ENCODE data around the gene LBHD1. TPM values are rescaled to one million over a fixed set of nuclear protein-coding genes. Genes with fewer than 3 reads are reported as not detected.

Gene LBHD1
- polyA plus RNA-seq, 3 donors = 1.9 to 9.1 (median 2.9) TPM

DNA sequence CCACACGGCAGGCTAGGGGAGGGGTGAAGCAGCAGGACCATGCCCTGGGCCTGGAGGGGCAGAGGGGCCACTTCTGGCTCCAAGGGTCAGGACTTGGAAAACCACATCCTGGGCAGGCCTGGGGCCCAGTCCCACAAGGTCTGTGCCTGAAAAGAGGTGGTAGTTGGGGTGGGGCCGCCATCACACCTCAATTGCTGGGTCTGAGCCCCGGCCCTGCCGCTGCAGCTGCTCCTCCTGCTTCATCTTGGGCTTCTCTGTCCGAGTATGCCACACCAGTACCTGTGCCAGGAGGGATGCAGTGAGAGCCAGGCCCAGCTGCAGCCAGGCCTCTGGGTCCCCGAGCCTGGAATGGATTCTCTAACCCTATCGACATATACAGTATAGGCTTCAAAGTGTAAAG, 56.5 kb downstream of the LBHD1 start:
- Histone ChIP-seq H3K9ac (ENCODE audit: insufficient read depth, low read length, poor library complexity, severe bottlenecking) (no peak overlapping the region), H3K4me1 (ENCODE audit: control insufficient read depth in 1 of 2, insufficient read depth in 2 of 2, low read length in 2 of 2) (peaks cover 20 to 28% of the 10 kb centered on the region in 2 donors), H3K27me3 (ENCODE audit: control insufficient read depth in 2 of 2, insufficient read depth in 2 of 2, low read length in 2 of 2) (no peaks in the 10 kb centered on the region), H3K79me2 (ENCODE audit: insufficient read depth, low read length) (peaks cover 28% of the 10 kb centered on the region), H2AFZ (ENCODE audit: insufficient read depth, low read depth, low read length, poor library complexity, severe bottlenecking) (no peak overlapping the region), H3K9me3 (replicated peaks in 1 of 2; ENCODE audit: control insufficient read depth in 1 of 2, insufficient read depth in 1 of 2, low read length in 2 of 2) (no peaks in the 10 kb centered on the region), H3K4me3 (replicated peaks in 1 of 3; ENCODE audit: low read depth in 2 of 3, low read length in 3 of 3) (no peak overlapping the region), H4K20me1 (ENCODE audit: insufficient read depth, low read length) (no peaks in the 10 kb centered on the region), H3K4me2 (replicated peaks; ENCODE audit: extremely low read depth, low read length, poor library complexity, severe bottlenecking) (no peak overlapping the region), H3K27ac (ENCODE audit: low read depth in 1 of 2, low read length in 2 of 2) (no peak overlapping the region), H3K36me3 (replicated peaks in 1 of 2; ENCODE audit: control insufficient read depth in 1 of 2, insufficient read depth in 2 of 2, low read length in 2 of 2) (peaks cover 16 to 32% of the 10 kb centered on the region in 2 donors)
- DNase-seq = no peak
- Mint-ChIP-seq H3K27me3 (ENCODE audit: low read depth in 3 of 3) (no peaks in the 10 kb centered on the region), H3K4me3 (no peak overlapping the region), H3K9me3 (no peaks in the 10 kb centered on the region), H3K36me3 (peaks cover 27 to 48% of the 10 kb centered on the region in 2 donors), H3K27ac (peak overlapping the region in 1 of 7 donors; percentile 36), H3K4me1 (peaks cover 20% of the 10 kb centered on the region)
- no peak for TF ChIP-seq CTCF (IDR thresholded peaks at IDR 0.05)
- 100% methylated on average over 2 of the region's 7 CpGs for WGBS (ENCODE audit: insufficient coverage)
- intact Hi-C loops (cut with micrococcal nuclease) = loop anchor here in 1 of 2 donors (10.0 kb wide), 1 partner anchor 239 kb away; no protein-coding TSS in a partner anchor

- no peaks in the 10 kb centered on the region for H4K20me1 ChIP-seq (ENCODE audit: insufficient read depth, low read length)
- no peak overlapping the region for H3K9ac ChIP-seq (ENCODE audit: insufficient read depth, low read length, poor library complexity, severe bottlenecking)
- H3K36me3 ChIP-seq (replicated peaks in 1 of 2; ENCODE audit: control insufficient read depth in 1 of 2, insufficient read depth in 2 of 2, low read length in 2 of 2) = peaks cover 19 to 44% of the 10 kb centered on the region in 2 donors
- peaks cover 19% of the 10 kb centered on the region for H3K79me2 ChIP-seq (ENCODE audit: insufficient read depth, low read length)
- H3K4me3 Mint-ChIP-seq = no peak overlapping the region
- peaks cover 37 to 59% of the 10 kb centered on the region in 2 donors for H3K36me3 Mint-ChIP-seq
- TF ChIP-seq CTCF (IDR thresholded peaks at IDR 0.05) = no peak
- 92% methylated on average over 5 of the region's 8 CpGs for WGBS (ENCODE audit: insufficient coverage)
- H3K27ac ChIP-seq (ENCODE audit: low read depth in 1 of 2, low read length in 2 of 2) = no peak overlapping the region
- H3K4me3 ChIP-seq (replicated peaks in 1 of 3; ENCODE audit: low read depth in 2 of 3, low read length in 3 of 3) = no peak overlapping the region
- H3K4me1 Mint-ChIP-seq = peaks cover 16% of the 10 kb centered on the region
- no peaks in the 10 kb centered on the region for H3K9me3 ChIP-seq (replicated peaks in 1 of 2; ENCODE audit: control insufficient read depth in 1 of 2, insufficient read depth in 1 of 2, low read length in 2 of 2)
- H3K27me3 ChIP-seq (ENCODE audit: control insufficient read depth in 2 of 2, insufficient read depth in 2 of 2, low read length in 2 of 2) = no peaks in the 10 kb centered on the region
- peak overlapping the region in 5 of 7 donors; percentile 27 to 73 (median 50) for H3K27ac Mint-ChIP-seq
- no peak for DNase-seq
- peaks cover 16 to 22% of the 10 kb centered on the region in 2 donors for H3K4me1 ChIP-seq (ENCODE audit: control insufficient read depth in 1 of 2, insufficient read depth in 2 of 2, low read length in 2 of 2)
- peaks cover 0 to 2% (median 0%) of the 10 kb centered on the region in 7 donors for H3K9me3 Mint-ChIP-seq
- H2AFZ ChIP-seq (ENCODE audit: insufficient read depth, low read depth, low read length, poor library complexity, severe bottlenecking) = no peak overlapping the region
- no peaks in the 10 kb centered on the region for H3K27me3 Mint-ChIP-seq (ENCODE audit: low read depth in 3 of 3)
- H3K4me2 ChIP-seq (replicated peaks; ENCODE audit: extremely low read depth, low read length, poor library complexity, severe bottlenecking) = no peak overlapping the region
- intact Hi-C loops (cut with micrococcal nuclease) = loop anchor here in 1 of 2 donors (10.0 kb wide), 1 partner anchor 241 kb away; no protein-coding TSS in a partner anchor
These were observed 57.8 kb downstream of the LBHD1 start for GRCh38 chr11:62614275-62614674.
